ENCODE results near the gene OR6V1. TPM values are rescaled to one million over a fixed set of nuclear protein-coding genes. Genes with fewer than 3 reads are reported as not detected.
"Not testable (repeated sequence)": the region's sequence is repeated elsewhere in the genome, so short reads cannot be mapped to it uniquely, and the experiment has no call there.

The OR6V1 gene
- total RNA-seq, 1 donor from 2014 or later: not detected

DNA sequence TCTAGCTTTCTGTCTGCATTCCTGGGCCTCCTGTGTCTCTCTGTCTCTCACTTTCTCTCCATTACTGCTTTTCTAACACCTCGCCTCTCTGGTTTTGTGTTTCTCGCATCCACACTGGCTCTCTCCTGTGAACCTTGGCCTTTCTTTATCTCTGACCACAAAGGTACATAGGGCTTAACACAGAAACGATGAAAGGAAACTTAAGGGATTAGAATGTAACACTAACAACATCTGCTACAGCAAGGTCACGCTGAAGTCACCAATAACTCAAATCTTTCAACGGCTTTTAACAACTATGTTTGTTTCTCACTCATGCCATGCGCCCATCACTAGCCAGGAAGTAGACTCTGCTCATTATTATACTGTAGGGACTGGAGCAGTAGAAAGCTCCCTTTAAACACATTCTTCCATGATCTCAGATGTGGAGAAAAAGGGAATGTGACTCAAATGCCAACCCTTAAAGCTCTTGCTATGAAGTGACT is 9.3 kb upstream of the OR6V1 start:
- DNase-seq (ENCODE audit: low read depth in 2 of 2): no peak

DNA sequence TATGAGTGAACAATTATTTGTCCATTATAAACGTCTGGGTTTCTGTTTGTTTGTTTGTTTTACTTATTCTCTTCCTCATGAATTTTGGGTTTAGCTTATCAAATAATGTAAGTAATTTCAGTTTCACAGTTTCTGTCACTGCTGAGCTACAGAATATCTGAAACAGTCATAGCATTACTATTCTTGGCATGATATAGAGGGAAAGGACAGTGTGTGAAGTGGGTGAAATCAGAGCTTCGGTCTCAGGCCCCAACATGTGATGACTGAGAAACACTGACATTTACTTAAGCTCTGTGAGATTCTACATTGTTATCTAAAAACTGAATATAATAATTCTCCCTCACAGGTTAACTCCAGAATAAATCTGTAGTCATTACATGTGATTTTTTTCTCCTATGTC is 8.8 kb upstream of the OR6V1 start:
- DNase-seq (ENCODE audit: low read depth in 2 of 2): no peak

DNA sequence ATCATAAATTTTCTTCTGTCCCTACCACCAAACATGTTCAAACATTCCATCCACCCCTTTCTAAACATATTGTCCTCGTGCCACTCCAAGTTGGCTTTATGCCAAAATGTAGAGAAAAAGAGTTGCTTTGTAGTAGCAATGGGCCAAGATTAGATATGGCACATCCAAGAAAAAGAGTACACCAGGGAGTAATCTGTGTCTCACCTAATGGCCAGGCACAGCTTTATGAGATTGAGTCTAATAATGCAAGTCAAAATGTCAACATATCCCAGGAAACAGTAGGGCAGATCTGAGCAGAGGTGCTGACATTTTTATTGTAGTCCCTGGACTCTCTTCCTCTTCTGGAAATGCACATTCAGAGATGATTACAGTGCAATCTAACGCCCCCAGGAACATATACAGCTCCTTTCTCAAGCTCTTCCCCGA is 5.7 kb upstream of the OR6V1 start:
- no peak for DNase-seq (ENCODE audit: low read depth in 2 of 2)

DNA sequence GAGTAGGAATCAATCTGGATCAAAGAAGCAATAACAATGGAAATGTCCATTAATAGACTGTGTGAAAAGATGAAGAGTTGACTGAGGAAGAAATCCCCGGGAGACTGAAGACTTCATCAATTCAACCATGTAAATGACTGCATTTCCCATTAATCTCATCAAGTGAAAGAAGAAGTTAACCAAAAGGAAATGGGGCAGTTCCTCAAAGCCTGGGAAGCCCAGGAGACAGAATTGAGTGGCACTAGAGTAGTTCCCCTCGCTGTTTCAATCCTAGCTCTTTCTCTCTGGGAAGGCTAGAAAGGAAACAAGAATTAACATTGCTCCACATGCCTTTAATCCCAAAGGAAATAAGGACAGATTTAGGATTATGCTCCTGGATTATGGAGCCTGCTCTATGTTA is 4.8 kb upstream of the OR6V1 start:
- no peak for DNase-seq (ENCODE audit: low read depth in 2 of 2)

DNA sequence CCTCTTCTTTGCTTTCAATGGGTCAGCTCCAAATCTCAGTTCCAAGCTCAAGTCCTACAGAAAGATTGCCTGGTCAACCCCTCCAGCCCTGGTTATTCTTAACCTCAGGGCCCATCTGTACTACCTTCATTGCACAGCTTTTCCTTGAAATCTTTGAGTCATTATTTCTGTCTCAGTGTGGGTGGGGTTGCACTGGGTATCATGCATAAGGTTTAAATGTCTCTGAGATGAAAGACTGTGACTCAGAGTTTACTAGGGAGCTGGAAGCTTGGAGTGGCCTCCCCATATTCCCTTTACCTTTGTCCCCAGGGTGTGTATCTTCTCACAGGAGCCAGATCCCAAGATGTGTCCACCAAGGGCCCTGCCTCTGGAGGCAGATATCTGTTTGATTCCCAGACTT is 3.3 kb upstream of the OR6V1 start:
- no peak for DNase-seq (ENCODE audit: low read depth in 2 of 2)

DNA sequence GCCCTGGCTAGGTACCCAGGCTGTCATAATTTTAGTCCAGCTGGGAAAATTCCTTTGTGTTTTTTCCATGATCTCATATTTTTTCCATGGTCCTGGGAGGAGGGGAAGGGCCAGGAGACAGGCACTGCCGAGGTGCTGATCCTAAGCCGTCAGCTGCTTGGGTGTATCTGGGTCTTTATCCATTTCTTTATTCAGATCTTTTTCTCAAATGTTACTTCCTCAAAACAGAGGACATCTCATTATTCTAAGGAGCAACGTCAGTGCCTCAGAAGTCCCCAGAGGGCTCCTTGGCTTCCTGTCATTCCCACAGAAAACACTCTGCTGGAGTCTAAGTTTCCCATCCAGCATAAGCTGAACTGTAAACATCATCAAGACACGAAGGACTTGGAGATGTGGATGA is 2.8 kb upstream of the OR6V1 start:
- DNase-seq (ENCODE audit: low read depth in 2 of 2): no peak

DNA sequence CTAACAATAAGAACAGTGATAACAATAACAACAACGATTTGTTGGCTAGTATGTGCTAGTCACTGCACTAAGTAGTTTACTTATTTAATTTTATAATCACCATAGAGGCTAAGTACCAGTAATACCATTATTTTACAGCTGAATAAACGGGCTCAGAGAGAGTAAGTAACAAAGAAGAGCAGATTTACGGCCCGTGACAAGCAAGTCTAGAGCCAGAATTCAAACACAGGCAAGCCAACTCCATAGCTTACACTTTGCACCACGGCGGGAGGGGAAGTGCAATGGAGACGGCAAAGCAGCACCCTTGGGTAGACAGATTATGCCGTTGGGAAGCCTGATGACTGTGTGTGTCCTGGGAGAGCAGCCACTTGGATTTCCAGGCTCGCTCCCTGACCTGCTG is 1.2 kb upstream of the OR6V1 start:
- no peak for DNase-seq (ENCODE audit: low read depth in 2 of 2)

DNA sequence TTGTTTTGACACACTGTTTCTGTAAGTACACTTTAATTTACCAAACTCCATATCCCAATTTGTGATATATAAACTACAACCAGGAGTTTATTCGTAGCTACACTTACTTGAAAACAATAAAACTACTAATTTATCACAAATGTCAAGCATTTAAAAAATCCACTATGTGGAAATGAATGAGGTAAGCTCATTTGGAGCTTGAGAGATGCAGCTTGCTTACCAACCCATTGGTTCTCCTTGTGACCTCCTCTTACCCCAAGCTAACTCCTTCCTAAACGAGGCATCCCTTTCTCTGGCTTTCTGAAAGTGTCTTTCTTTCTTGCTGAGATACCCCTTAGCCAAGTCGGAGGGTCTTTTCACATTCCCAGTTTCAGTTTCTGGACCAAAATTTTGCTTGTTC is 2.5 kb downstream of the OR6V1 start:
- DNase-seq (ENCODE audit: low read depth in 2 of 2): no peak

DNA sequence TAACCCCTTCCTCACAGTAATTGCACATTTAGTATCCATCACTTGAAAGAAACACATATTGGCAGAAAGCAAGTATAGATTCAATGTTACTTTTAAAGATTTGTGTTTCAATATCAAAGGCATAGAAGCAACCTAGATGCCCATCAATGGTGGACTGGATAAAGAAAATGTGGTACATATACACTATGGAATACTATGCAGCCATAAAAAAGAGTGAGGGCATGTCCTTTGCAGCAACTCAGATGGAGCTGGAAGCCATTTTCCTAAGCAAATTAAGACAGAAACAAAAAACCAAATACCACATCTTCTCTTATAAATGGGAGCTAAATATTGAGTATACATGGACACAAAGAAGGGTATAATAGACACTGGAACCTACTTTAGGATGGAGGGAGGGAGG is 3.6 kb downstream of the OR6V1 start:
- no peak for DNase-seq (ENCODE audit: low read depth in 2 of 2)

DNA sequence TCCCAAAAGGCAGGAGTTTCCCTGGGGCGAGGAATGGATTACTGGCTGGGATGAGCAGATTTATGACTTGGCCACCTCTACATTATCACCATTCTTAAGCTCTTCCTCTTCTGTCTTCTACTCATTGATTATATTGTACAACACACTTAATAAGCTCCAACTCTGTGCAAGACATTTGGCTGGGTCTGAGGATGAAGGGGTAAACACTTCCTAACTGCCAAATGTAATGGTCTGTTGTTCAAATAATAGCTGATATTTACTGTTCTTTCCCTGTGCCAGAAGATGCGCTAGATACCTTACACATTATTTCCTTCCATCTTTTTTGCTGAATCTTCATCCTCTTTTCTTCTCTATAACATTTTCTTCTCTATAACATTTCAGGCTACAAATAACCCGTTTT is 11.6 kb downstream of the OR6V1 start:
- DNase-seq (ENCODE audit: low read depth in 2 of 2): no peak

DNA sequence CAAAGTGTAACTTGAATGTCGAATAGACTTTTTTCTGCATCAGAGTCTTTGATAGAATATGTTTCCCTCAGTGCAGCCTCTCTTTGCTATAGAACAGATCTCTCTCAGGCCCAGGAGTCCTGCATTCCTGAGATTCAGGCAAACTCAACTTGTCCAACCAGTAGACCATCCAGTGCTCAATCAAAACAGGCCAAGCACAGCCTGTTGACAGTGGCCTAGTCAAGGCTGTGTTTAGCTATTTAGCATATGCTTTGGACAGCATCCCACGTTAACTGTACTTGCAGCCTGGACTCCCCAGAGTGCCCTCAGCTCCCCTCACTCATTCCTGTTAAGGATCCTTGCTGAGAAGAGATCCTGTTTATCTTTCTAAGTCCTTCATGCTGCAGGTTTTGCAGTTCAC is 16.3 kb downstream of the OR6V1 start:
- DNase-seq (ENCODE audit: low read depth in 2 of 2): no peak

DNA sequence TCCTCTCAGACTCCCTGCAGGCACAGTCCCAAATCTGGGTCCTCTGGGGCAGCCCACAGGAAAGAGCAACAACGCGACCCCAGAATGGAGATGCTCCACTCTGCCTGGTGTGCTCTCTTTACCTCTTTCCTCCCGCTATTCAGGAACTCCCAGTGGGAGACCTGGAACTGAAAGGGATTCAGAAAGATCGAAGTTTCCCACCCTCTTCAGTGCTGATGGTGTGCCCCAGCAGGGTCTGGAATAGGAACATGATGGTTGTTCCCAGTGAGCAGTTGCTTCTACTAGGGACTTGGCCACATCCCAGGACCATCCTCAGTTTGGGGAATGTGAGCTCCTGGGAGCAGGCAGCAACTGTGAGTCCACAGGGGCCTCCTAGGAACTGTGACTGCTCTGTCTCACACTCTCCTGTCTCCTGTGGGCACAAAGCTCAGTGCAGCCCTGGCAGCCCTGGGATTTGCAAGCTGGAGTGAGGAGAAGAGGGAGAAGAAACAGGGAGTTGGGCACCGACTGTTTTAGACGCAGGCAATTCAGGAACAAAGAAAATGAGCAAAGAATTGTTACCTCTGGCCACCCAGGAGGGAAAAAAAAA is 17.9 kb downstream of the OR6V1 start:
- no peak for DNase-seq (ENCODE audit: low read depth in 2 of 2)

DNA sequence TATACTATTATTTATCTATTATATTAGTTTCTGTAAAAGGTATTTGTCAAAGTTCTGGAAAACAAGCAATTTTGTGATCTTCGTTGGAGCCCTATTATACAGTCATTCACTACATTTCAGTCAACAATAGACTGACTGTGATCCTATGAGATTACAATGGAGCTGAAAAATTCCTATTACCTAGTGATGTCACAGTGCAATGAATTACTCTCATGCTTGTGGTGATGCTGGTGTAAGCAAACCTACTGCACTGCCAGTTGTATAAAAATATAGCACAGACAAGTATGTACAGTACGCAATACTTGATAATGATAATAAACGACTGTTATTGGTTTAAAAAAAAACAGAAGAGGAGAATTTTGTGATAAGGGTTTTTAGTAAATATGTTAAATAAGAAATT is 21.4 kb downstream of the OR6V1 start:
- no peak for DNase-seq (ENCODE audit: low read depth in 2 of 2)

DNA sequence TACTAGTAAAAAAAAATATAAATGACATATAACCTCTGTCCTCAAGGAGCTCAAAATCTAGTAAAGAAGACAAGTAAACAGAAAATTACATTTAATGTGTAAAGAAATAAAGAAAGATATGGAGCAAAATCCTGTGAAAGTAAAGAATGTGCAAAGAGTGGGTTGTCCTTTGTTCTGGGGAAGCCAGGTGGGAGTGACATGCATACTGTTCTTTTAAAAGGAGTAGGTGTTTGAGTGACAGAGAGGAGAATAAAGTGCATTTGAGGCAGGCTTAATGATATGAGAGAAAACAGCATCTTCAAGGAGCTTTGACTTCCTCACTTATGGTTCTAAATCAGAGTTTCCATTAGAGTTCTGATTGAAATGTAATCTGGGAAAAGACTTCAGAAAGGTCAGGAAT is 22.0 kb downstream of the OR6V1 start:
- DNase-seq (ENCODE audit: low read depth in 2 of 2): no peak

DNA sequence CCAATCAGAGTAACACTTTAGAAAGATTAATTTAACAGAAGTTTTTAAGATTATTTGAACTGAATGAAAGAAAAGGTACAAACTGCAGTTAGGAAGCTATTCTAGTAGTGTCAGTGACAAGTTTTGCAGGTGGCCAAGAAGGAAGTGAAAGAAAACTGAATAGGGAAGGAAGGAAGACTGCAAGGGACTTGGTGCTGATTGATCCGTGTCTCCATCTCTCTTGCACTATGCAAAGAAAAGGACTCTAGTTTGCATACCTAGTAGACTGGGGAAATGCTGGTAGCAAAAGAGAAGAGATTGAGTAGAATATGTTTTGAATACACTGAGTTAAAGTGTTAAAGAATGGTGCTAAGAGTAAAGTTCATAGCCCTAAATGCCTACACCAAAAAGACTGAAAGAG is 33.0 kb downstream of the OR6V1 start:
- DNase-seq (ENCODE audit: low read depth in 2 of 2): no peak

DNA sequence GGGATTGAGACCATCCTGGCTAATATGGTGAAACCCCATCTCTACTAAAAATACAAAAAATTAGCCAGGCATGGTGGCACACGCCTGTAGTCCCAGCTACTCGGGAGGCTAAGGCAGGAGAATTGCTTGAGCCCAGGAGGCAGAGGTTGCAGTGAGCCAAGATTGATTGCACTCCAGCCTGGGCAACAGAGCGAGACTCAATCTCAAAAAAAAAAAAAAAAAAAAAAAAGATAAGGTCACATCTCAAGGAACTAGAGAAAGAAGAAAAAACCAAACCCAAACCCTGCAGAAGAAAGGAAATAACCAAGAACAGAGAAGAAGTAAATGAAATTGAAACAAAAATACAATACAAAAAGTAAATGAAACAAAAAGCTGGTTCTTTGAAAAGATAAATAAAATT is 33.5 kb downstream of the OR6V1 start:
- DNase-seq (ENCODE audit: low read depth in 2 of 2): not testable (repeated sequence)

DNA sequence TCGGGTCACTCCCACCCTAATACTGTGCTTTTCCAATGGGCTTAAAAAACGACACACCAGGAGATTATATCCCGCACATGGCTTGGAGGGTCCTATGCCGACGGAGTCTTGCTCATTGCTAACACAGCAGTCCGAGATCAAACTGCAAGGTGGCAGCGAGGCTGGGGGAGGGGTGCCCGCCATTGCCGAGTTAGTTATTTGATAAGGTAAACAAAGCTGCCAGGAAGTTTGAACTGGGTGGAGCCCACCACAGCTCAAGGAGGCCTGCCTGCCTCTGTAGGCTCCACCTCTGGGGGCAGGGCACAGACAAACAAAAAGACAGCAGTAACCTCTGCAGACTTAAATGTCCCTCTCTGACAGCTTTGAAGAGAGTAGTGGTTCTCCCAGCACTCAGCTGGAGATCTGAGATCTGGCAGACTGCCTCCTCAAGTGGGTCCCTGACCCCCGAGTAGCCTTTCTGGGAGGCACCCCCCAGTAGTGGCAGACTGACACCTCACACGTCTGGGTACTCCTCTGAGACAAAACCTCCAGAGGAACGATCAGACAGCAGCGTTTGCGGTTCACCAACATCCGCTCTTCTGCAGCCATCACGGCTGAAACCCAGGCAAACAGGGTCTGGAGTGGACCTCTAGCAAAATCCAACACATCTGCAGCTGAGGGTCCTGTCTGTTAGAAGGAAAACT is 36.5 kb downstream of the OR6V1 start:
- not testable (repeated sequence) for DNase-seq (ENCODE audit: low read depth in 2 of 2)

DNA sequence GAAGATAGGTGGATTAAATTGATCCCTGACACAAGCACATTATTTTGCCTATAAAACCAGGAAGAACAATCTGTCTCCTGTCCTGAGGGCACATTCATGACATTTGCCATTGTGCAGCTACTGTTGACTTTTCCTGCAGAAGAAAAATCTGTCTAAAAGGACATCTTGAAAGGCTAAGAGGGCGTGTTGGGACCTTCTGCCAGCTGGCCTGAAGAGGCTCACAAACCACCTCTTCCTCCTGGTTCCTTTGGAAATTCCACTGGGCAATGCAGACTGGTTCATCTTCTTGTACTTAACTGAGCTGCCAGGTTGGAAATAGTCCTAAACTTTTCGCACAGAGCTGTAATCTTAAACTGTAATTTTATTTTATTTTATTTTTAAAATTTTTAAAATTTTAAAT is 44.0 kb downstream of the OR6V1 start:
- no peak for DNase-seq (ENCODE audit: low read depth in 2 of 2)

DNA sequence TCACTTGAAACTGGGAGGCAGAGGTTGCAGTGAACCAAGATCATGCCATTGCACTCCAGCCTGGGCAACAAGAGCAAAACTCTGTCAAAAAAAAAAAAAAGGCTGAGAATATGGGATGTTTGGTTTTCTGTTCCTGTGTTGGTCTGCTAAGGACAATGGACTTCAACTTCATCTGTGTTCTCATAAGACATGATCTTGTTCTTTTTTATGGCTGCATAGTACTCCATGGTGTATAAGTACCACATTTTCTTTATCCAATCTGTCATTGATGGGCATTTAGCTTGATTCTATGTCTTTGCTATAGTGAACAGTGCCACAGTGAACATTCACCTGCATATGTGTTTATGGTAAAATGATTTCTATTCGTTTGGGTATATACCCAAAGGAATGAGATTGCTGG is 47.4 kb downstream of the OR6V1 start:
- DNase-seq (ENCODE audit: low read depth in 2 of 2): not testable (repeated sequence)

Data from dermis microvascular lymphatic vessel endothelial cell (primary cell).